HT1080 (cell line): Measurements from ENCODE around the gene CTNND2. TPM values are rescaled to one million over a fixed set of nuclear protein-coding genes. Genes with fewer than 3 reads are reported as not detected.

Source experiments
- DNase-seq: peaks from one replicate; pipeline ENCODE4 v3.0.0-alpha.2; 2015; ENCODE audit warnings: low read depth
- total RNA-seq: library from RNA; depleted of rRNA; stranded (reverse); fragments of >200 nt; shearing (Covaris generic); gene quantifications from 2 replicates; pipeline ENCODE4 v1.2.3, GENCODE V29; 2014

The CTNND2 gene
- total RNA-seq, 1 experiment from 2014 or later: 0.18 TPM

- DNase-seq: no peak
Observed at GRCh38 chr5:10994091-10994986, 909.9 kb downstream of the CTNND2 start.

GRCh38 chr5:10990634-10991033 lies 913.6 kb downstream of the CTNND2 start:
- DNase-seq: no peak

GRCh38 chr5:10989577-10990263 lies 914.5 kb downstream of the CTNND2 start:
- DNase-seq: no peak

- DNase-seq: no peak
Observed at GRCh38 chr5:10988622-10989021, 915.6 kb downstream of the CTNND2 start.

GRCh38 chr5:10987925-10988504 lies 916.2 kb downstream of the CTNND2 start:
- DNase-seq: peak; percentile 52

- DNase-seq: no peak
Observed at GRCh38 chr5:10987276-10987924, 916.8 kb downstream of the CTNND2 start.

GRCh38 chr5:10985721-10986110 lies 918.5 kb downstream of the CTNND2 start:
- DNase-seq: no peak

DNA sequence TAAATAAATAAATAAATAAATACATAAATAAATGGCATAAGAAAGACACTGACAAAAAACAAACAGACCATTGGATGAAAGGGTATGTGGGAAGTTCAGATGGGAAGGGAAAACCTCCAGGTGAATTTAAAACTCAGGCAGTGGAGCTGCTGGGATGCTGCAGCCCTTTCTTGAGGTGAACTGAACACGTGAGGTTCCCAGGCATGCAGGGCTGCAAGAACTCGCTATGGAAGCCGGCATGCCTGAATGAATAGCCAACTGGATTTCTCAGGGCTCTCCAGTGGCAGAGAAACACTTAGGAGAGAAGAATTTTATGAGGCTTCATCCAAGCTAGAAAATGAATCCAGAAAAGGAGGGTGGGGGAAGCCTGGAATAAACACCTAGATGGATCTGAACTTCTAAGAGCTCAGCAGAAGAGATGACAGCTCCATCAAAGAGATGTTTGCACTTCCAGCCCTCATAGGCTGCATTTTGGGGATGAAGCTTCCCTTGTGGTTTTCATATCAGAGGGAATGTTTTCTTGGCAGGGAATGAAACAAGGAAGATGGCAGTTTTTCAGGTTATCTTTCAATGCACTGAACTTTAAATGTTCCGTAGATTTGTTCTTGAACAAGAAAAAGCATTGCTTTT lies 919.0 kb downstream of the CTNND2 start:
- no peak for DNase-seq

GRCh38 chr5:10984021-10984715 lies 920.1 kb downstream of the CTNND2 start:
- DNase-seq: no peak

- no peak for DNase-seq
Observed at GRCh38 chr5:10982626-10983025, 921.6 kb downstream of the CTNND2 start.

DNA sequence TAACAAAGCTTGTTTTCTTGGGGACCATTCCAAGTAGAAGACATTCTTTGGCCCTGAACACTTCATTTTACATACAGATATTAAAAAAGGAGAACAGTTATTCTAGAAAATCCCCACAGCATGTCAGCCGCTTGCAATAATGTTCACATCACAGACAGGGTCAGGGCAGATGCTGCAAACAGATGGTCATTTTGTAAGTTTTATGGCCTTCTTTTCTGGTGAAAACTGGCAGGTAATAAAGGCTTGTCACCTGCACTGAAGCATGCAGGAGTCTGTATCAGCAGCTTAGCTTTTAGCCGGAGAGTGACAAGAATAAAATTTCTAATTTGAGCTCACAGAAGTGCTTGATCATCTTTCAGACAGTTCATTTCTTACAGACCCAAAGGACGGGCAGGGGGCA lies 922.3 kb downstream of the CTNND2 start:
- no peak for DNase-seq

GRCh38 chr5:10977011-10977410 lies 927.2 kb downstream of the CTNND2 start:
- DNase-seq: no peak

- peak; percentile 50 for DNase-seq
Observed at GRCh38 chr5:10975945-10976344, 928.3 kb downstream of the CTNND2 start.

DNA sequence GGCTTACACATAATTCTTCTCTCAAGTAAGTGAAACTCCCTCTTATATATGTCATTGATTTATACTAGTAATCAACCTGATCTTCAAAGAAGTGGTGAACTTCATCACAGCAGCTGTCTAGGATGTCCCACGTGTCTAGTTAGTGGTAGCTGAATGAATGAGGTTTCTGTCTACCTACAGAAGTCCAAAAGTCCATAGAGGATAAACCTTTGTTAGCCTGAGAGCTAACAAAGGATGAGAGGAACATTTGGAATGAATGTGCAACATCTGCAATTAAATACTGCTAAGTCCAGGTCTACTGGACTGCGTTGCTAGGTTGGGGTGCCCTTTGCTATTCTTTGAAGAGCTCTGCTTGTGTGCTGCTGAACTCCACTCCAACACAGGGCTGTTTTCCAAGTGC lies 929.4 kb downstream of the CTNND2 start:
- DNase-seq: no peak

- no peak for DNase-seq
Observed at GRCh38 chr5:10973316-10973715, 930.9 kb downstream of the CTNND2 start.

DNA sequence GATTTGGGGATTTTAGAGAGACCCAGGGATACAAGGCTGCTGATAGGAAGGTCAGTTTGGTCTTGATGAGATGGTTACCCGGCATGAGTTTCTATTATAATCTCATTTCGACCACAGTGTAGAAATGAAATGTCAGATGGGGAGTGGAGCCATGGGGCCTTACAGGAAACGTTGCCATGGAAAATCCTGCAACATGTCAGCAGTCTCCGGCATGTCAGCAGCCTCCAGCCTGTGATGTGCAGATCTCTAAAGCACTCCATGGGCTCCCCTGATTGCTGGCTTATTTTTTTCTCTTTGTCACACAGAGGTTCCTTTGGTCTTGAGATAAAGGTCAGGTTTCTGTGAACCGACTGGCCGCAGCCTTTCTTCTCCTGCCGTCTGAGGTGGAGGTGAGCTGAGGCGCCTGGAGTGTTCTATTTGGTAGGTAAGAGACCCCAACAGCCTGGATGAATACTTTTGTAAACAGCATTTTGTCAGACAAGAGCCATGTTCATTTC lies 934.5 kb downstream of the CTNND2 start:
- DNase-seq: no peak

- no peak for DNase-seq
Observed at GRCh38 chr5:10964806-10965205, 939.4 kb downstream of the CTNND2 start.

GRCh38 chr5:10958728-10959127 lies 945.5 kb downstream of the CTNND2 start:
- DNase-seq: no peak

DNA sequence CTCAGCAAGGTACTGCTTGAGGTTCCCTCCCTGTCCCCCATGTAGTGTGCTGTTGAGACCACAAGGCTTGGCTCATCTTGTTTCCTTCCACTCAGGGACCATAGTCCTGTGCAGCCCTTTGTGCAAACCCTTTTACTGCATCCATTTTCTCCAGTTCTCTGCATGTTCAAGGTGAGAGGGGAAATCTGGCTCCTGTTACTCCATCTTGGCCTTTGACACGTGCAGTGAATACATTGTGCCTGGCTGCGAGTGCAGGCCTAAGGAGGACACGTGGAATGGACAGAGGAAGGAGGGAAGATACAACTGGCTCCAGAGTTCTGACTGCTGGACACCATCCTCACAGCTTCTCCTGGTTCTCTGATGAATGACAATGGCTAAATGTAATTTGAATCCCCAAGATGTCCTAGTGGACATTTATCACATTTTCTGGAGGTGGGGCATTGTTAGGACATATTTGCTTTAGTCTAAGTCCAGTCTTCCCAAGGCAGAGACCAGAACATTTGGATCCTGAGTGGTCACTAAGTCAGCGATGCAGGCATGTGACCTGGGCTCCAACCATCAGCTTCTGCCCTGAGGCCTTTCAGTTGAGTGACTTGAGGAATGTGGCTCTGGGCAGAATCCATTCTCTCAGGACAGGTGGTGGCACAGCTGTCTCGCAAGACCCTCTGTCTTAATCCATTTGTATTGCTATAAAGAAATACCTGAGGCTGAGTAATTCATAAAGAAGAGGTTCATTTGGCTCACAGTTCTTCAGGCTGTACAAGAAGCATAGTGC lies 954.2 kb downstream of the CTNND2 start:
- no peak for DNase-seq

DNA sequence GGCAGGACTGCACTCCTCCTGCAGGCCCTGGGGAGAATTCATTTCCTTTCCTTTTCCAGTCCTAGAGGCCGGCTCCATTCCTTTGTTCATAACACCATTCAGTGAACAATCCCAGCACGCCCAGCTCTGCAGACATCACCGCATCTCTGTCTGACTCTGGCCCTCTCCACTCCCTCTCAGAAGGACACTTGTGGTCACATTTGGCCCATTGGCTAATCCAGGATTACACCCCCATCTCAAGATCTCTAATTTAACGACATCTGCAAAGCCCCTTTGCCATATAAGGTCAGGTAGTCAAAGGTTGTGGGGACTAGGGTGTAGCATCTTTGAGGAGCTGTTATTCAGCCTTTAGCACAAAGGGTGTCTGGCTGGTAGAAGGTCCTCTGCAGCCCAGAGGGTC lies 958.2 kb downstream of the CTNND2 start:
- no peak for DNase-seq
